Breast epithelium (tissue), 4 donors: ENCODE data around the gene ENAM. TPM values are rescaled to one million over a fixed set of nuclear protein-coding genes. Genes with fewer than 3 reads are reported as not detected.
"Not testable (repeated sequence)": the region's sequence is repeated elsewhere in the genome, so short reads cannot be mapped to it uniquely, and the experiment has no call there.

Experiments used
- DNase-seq, 2 donors: peaks; one replicate each; pipeline ENCODE4 v3.0.0-alpha.2; 2019; ENCODE audit warnings: low spot score in 2 of 2
- H3K27ac ChIP-seq, 2 donors: fragments of 200-600 bp; sonication (generic) in 1 of 2; one replicate each; pipeline ENCODE4 v1.5.1; 2016 to 2019; ENCODE audit warnings: mild to moderate bottlenecking in 1 of 2
- H3K27me3 ChIP-seq, 2 donors: fragments of 200-600 bp; sonication (generic) in 1 of 2; one replicate each; pipeline versions ENCODE4 v1.5.1 to v1.6.0; 2017 to 2019; ENCODE audit warnings: control low read depth in 1 of 2, mild to moderate bottlenecking in 1 of 2
- H3K36me3 ChIP-seq: fragments of 200-600 bp; one replicate; pipeline ENCODE4 v1.5.1; 2019
- H3K4me1 ChIP-seq, 2 donors: fragments of 200-600 bp; sonication (generic); one replicate each; pipeline ENCODE4 v1.5.1; 2016 to 2019; ENCODE audit warnings: control low read depth in 1 of 2
- H3K4me3 ChIP-seq, 3 donors: fragments of 200-600 bp; sonication (generic); 1 replicate in 2 of 3; 2 replicates in 1 of 3; pipeline ENCODE4 v1.5.1; 2016 to 2019; ENCODE audit warnings: mild to moderate bottlenecking in 3 of 3, moderate library complexity in 2 of 3
- H3K9me3 ChIP-seq, 2 donors: fragments of 200-600 bp; sonication (generic) in 1 of 2; one replicate each; pipeline ENCODE4 v1.5.1; 2016 to 2019; ENCODE audit warnings: control low read depth in 1 of 2
- CTCF ChIP-seq, 3 donors: fragments of 450-650 bp; IDR thresholded peaks; one replicate each; pipeline ENCODE4 v1.5.1; 2016 to 2017; ENCODE audit warnings: antibody characterized with exemption in 3 of 3, mild to moderate bottlenecking in 3 of 3, moderate library complexity in 3 of 3
- POLR2A ChIP-seq: fragments of 450-650 bp; IDR thresholded peaks from one replicate; pipeline ENCODE4 v1.6.1; 2016; ENCODE audit warnings: antibody characterized with exemption, mild to moderate bottlenecking, moderate library complexity
- POLR2AphosphoS5 ChIP-seq, 3 donors: sonication (generic); formaldehyde crosslinking; IDR thresholded peaks; one replicate each; pipeline ENCODE4 v1.6.1; 2017; ENCODE audit warnings: antibody characterized with exemption in 3 of 3
- intact Hi-C: fragments of 100-400 bp; cut with DNase I; formaldehyde crosslinking; loops from one replicate; pipeline ENCODE4 v1.15.1; 2023; ENCODE audit warnings: low total_unique reads
- total RNA-seq, 3 donors: library from RNA; depleted of rRNA; stranded (reverse); fragments of >200 nt; gene quantifications; one replicate each; pipeline ENCODE4 v1.1.0, GENCODE V29; 2016

ENAM gene
- total RNA-seq, 3 donors from 2014 or later, result 0.32 TPM; not detected in 2

GRCh38 chr4:70654605-70655011 is 26.1 kb downstream of the ENAM start:
- H3K27ac ChIP-seq, result no peak overlapping the region
- no peak for TF ChIP-seq CTCF (IDR thresholded peaks at IDR 0.05)
- TF ChIP-seq POLR2AphosphoS5 (IDR thresholded peaks at IDR 0.05), result no peak
- no peak for TF ChIP-seq POLR2A
- intact Hi-C loops, result no loop called here
- H3K27me3 ChIP-seq, result no peaks in the 10 kb centered on the region
- no peak overlapping the region for H3K4me3 ChIP-seq
- H3K9me3 ChIP-seq, result no peaks in the 10 kb centered on the region
- DNase-seq, result no peak
- H3K36me3 ChIP-seq, result no peaks in the 10 kb centered on the region
- H3K4me1 ChIP-seq, result no peaks in the 10 kb centered on the region

- Histone ChIP-seq H3K9me3 (no peaks in the 10 kb centered on the region), H3K4me3 (no peak overlapping the region), H3K27me3 (no peaks in the 10 kb centered on the region), H3K27ac (no peak overlapping the region), H3K36me3 (no peaks in the 10 kb centered on the region), H3K4me1 (no peaks in the 10 kb centered on the region)
- intact Hi-C loops, result no loop called here
- no peak for DNase-seq
- TF ChIP-seq POLR2A (no peak), POLR2AphosphoS5 (IDR thresholded peaks at IDR 0.05) (no peak), CTCF (IDR thresholded peaks at IDR 0.05) (no peak)
Observed at GRCh38 chr4:70657326-70657725, 28.8 kb downstream of the ENAM start.

- DNase-seq, result no peak
- no peak overlapping the region for H3K4me3 ChIP-seq
- no peaks in the 10 kb centered on the region for H3K4me1 ChIP-seq
- intact Hi-C loops, result no loop called here
- no peaks in the 10 kb centered on the region for H3K36me3 ChIP-seq
- H3K27ac ChIP-seq, result no peak overlapping the region
- H3K9me3 ChIP-seq, result no peaks in the 10 kb centered on the region
- no peak for TF ChIP-seq POLR2AphosphoS5 (IDR thresholded peaks at IDR 0.05)
- TF ChIP-seq CTCF (IDR thresholded peaks at IDR 0.05), result no peak
- TF ChIP-seq POLR2A, result no peak
- no peaks in the 10 kb centered on the region for H3K27me3 ChIP-seq
Observed at GRCh38 chr4:70658418-70658817, 29.9 kb downstream of the ENAM start.

GRCh38 chr4:70660106-70660505 is 31.6 kb downstream of the ENAM start:
- H3K4me1 ChIP-seq, result no peaks in the 10 kb centered on the region
- TF ChIP-seq POLR2A (no peak), CTCF (IDR thresholded peaks at IDR 0.05) (no peak), POLR2AphosphoS5 (IDR thresholded peaks at IDR 0.05) (no peak)
- H3K27me3 ChIP-seq, result no peaks in the 10 kb centered on the region
- no peaks in the 10 kb centered on the region for H3K9me3 ChIP-seq
- no peak overlapping the region for H3K27ac ChIP-seq
- H3K36me3 ChIP-seq, result no peaks in the 10 kb centered on the region
- H3K4me3 ChIP-seq, result no peak overlapping the region
- intact Hi-C loops, result no loop called here
- DNase-seq, result no peak

- intact Hi-C loops, DNase-seq, H3K4me3 ChIP-seq: not testable (repeated sequence)
Observed at GRCh38 chr4:70661309-70661922, 32.9 kb downstream of the ENAM start.

GRCh38 chr4:70666369-70666768 is 37.8 kb downstream of the ENAM start, which contains the start of gene JCHAIN:
JCHAIN (minus strand) TSS chr4:70666508; CDS start chr4:70666490, 18 bp downstream.
- H3K27me3 ChIP-seq, result no peaks in the 10 kb centered on the region
- no peak within 1 kb of the TSS for H3K27ac ChIP-seq
- no peaks in the 10 kb centered on the region for H3K4me1 ChIP-seq
- intact Hi-C loops, result no loop called here
- H3K4me3 ChIP-seq, result no peak within 1 kb of the TSS
- no peaks in the 10 kb centered on the region for H3K36me3 ChIP-seq
- DNase-seq, result no peak
- TF ChIP-seq POLR2A (no peak), POLR2AphosphoS5 (IDR thresholded peaks at IDR 0.05) (no peak), CTCF (IDR thresholded peaks at IDR 0.05) (no peak)
- no peaks in the 10 kb centered on the region for H3K9me3 ChIP-seq

More at GRCh38 chr4:70661309-70661922, 32.9 kb downstream of the ENAM start:
- not testable (repeated sequence) for H3K27ac ChIP-seq, H3K27me3 ChIP-seq, H3K9me3 ChIP-seq, H3K36me3 ChIP-seq, H3K4me1 ChIP-seq
